GM21381 (cell line): ENCODE measurements around the gene ASS1.

Experiments used
- ATAC-seq: cut with Tn5 transposase; IDR thresholded peaks from one replicate; pipeline ENCODE4 v1.9.1; 2021; ENCODE audit warnings: mild to moderate bottlenecking, moderate library complexity; ENCODE audit not compliant: unreplicated experiment

Gene ASS1

DNA sequence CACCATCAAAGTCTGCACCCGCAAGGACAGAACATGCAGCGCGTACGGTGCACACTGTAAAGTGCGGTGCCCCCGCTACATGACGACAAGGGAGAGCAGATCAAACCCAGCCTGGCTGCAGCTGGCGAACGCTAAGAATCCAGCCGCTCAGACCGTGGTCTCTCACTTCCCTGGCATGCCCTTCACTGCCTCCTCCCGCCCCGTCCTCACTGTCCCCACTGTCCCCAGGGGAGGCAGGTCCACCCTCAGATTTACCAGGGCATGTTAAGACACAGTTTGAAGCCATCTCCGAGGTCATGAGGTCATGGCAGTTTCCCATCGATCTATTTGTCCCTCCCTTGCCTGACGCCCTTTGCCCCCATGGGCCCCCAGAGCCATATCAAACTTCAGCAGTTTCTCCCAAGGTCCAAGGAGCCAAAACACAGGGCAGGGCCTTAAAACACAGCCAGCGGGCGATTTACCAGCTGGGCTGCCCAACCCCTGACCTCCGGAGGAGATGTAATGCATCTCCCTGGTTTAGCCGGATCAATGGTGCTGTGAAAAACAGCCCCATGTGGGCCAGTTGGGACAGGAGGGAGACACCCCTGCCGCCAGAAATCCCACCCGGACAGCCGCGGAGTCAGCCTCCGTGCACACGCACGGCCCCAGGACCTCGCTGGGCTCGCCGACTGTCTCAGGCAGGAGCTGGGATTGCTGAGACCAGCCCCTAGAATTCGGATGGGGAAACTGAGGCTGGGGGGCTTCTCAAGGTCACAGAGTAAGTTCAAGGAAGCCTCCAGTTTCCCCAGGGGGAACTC is 82.3 kb downstream of the ASS1 start:
- no peak for ATAC-seq

DNA sequence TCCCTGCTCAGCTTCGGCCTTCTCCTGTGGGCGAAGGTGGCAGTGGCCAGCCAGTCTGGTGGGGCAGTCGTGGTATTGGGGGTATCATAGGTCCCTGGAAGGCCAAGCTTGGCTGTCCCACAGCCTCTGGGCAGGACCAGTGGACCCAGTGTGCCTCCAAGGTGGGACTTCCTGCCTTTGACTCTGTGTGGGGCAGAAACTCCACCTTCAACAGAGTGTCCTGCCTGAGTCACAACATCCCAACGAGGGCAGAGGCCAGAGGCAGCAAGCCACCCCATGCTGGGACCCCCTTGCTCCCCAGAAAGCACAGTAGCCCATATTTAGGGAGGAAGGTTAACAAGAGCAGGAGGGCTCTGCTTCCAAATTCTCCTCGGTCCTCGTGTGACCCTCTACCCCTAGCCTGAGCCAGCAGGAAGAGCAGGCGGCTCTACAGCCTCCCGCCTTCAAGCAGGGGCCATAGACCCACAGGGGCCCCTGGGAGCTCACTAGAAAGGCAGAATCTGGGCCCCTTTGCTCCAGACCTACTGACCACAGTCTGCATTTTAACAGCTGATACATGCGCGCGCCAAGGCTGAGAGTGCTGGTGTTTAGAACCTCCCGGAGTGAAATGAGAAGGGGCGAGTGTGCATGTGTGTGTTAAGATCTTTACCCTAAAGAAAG is 83.0 kb downstream of the ASS1 start:
- no peak for ATAC-seq

GRCh38 chr9:130528674-130529073 is 83.9 kb downstream of the ASS1 start:
- ATAC-seq = no peak

DNA sequence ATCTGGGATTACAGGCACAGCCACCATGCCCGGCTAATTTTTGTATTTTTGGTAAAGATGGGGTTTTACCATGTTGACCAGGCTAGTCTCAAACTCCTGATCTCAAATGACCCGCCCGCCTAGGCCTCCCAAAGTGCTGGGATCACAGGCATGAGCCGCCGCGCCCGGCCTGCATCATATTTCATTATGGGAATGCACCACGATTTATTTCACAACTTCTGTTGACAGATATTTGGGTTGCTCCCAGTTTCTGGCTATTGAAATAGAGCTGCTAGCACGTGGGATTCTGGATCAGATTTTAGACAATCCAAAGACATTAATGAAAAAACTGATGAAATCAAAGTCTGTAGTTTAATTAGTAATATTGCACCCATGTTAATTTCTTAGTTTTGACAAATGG is 86.2 kb downstream of the ASS1 start:
- no peak for ATAC-seq

DNA sequence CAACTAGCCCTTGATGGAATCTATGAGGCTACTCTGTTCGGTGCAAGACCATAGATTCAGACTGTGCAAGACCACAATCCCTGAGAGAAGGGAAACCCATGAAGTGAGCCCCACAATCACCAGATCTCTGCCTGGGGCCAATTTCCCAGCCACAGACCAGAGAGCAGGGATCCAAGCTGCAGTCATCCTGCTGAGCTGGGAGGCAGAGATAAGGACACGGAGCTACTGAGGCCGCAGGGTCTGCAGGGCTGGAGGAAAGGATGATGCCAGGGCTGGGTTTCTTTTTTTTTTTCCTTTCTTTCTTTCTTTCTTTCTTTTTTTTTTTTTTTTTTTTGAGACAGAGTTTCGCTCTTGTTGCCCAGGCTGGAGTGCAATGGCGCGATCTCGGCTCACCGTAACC is 86.9 kb downstream of the ASS1 start:
- no peak for ATAC-seq

- ATAC-seq = no peak
These were observed 87.8 kb downstream of the ASS1 start for GRCh38 chr9:130532426-130533080.

GRCh38 chr9:130535818-130536521 is 91.2 kb downstream of the ASS1 start:
- ATAC-seq = no peak

- no peak for ATAC-seq
These were observed 91.9 kb downstream of the ASS1 start for GRCh38 chr9:130536701-130537107.

GRCh38 chr9:130537346-130538050 is 92.7 kb downstream of the ASS1 start:
- no peak for ATAC-seq

GRCh38 chr9:130539420-130540223 is 94.9 kb downstream of the ASS1 start:
- no peak for ATAC-seq

- ATAC-seq = no peak
These were observed 96.8 kb downstream of the ASS1 start for GRCh38 chr9:130541533-130541932.

DNA sequence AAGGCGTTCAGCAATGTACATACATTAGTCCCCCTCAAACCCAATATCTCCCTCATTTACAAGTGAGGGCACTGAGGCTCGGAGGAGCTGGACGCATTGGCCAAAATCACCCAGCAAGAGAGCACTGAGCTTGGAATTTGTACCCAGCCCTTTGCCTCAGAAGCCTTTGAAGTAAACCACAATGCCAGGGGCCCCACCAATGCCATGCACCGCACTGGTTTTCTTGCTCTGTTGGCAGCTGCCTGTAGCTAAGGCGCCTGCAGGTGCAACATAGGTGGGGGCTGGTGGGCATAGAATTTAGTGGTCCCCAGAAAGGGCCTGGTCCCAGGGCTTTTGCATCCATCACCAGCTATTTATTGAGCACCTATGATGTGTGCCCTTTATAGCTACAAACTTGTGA is 97.3 kb downstream of the ASS1 start:
- ATAC-seq = no peak

- no peak for ATAC-seq
These were observed 97.9 kb downstream of the ASS1 start for GRCh38 chr9:130542457-130543228.

DNA sequence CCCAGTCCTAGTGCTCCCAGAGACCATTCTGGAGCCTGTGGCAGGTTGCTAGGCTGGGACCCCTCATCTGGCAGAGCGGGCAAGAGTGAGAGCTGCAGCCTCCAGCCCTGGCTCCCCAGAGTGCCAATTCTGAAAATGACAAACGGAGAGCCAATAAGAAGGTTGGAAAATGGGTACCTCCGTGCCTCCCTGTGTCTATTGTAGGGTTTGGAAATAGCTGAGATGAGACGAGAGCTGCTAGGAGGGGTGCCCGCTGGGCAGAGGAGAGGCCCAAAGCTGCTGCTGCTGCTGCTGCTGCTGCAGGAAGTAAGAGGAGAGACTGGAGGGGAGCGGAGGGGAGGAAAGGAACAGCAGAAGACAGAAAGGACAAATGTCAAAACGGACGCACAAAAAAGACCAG is 98.6 kb downstream of the ASS1 start:
- no peak for ATAC-seq

DNA sequence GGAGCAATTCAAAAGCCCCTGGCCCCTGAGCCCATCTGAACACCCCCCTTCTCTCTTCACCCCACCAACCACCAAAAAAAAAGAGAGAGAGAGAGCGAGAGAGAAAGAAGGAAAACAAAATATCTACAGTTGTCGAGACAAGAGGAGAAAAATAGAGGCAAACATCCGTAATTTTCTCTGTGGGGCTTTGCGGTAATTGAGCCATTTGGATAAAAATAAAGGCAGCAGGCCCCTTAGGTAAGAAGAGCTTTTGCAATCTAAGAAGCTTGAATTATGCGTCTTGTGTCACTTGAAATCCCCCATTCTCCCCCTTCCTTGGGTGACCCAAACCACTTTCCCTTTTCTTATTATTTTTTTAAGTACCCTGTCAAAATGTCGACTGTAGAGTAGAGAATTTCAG is 99.1 kb downstream of the ASS1 start:
- ATAC-seq = no peak

- ATAC-seq = no peak
These were observed 99.6 kb downstream of the ASS1 start for GRCh38 chr9:130544364-130544763.

- no peak for ATAC-seq
These were observed 103.3 kb downstream of the ASS1 start for GRCh38 chr9:130548103-130548502.

- no peak for ATAC-seq
These were observed 104.5 kb downstream of the ASS1 start for GRCh38 chr9:130549093-130549735.
